NCI-H69 (cell line): ENCODE data around the gene SMCR8.
A peak's percentile ranks its signal among the peaks of the same experiment; 100 is the strongest.
"Not testable (repeated sequence)": the region's sequence is repeated elsewhere in the genome, so short reads cannot be mapped to it uniquely, and the experiment has no call there.

Experiments
- DNase-seq: peaks from one replicate; lab custom pipeline; 2025; lab: John Stamatoyannopoulos, UW

SMCR8 gene, protein sequence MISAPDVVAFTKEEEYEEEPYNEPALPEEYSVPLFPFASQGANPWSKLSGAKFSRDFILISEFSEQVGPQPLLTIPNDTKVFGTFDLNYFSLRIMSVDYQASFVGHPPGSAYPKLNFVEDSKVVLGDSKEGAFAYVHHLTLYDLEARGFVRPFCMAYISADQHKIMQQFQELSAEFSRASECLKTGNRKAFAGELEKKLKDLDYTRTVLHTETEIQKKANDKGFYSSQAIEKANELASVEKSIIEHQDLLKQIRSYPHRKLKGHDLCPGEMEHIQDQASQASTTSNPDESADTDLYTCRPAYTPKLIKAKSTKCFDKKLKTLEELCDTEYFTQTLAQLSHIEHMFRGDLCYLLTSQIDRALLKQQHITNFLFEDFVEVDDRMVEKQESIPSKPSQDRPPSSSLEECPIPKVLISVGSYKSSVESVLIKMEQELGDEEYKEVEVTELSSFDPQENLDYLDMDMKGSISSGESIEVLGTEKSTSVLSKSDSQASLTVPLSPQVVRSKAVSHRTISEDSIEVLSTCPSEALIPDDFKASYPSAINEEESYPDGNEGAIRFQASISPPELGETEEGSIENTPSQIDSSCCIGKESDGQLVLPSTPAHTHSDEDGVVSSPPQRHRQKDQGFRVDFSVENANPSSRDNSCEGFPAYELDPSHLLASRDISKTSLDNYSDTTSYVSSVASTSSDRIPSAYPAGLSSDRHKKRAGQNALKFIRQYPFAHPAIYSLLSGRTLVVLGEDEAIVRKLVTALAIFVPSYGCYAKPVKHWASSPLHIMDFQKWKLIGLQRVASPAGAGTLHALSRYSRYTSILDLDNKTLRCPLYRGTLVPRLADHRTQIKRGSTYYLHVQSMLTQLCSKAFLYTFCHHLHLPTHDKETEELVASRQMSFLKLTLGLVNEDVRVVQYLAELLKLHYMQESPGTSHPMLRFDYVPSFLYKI

DNA sequence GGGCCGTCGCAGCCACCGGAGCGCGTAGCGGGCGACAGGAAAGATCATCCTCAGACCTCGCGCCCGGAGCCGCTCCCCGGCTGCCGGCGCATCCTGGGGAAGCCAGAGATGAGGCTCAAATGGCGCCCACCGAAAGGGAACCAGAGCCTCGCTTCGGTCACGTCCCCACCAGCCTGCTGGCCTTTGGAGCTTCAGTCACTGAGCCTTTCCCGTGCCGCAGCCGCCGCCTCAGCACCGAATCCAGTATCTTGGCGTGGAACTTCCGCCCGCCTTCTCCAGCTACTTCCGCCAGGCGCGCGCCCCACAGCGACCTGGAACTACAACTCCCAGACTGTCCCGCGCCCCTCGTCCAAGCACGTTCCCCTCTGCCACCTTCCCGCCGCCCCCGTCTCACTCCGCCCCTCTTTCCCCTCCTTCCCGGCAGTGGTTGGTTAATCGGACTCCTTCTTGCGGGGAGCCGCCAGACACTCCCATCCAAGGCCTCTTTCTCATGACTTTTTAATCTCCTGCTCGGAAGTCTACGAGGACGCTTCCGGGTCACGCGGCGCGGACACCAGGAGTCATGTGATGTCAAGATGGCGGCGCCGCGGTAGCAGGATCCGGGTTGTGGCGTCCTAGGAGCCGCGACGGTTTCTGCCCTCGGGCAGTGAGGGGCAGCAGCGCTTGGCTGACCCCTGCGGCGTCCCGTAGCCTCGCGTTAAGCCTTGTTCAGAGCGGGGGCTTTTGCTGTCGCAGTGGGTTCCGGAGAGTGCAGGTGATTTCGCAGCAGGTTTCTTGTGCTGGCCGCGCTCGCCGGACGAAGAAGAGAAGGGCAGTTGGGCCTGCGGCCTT, at the start of gene SMCR8, which contains the start of gene TOP3A:
Gene SMCR8 (plus strand): TSS at position 563 of the 831 bp plus-strand sequence. CDS start 497 bp downstream, outside the sequence.
Gene TOP3A (minus strand): TSS at position 264 of the 831 bp plus-strand sequence. CDS start 216 bp downstream, at position 48.
- DNase-seq = peak; percentile 97

DNA sequence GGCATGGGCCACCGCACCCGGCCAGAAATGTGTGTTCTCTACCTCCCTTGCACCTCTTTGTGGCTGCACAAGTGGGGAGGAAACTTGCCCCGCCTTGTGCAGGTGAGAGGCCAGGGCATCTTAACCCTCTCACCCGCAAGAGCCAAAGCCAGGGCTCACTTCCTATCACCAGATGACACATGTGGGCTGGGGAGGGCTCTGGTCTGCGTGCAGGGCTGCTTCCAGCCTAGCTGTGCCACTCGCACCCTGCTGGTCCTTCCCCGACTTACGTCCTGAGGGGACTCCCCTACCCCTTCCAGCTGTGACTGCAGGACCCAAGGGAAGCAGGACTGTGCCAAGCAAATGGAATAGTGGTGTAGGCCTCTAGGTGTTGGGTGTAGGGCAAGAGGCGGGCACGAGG, 47.7 kb upstream of the SMCR8 start:
- DNase-seq = no peak

DNA sequence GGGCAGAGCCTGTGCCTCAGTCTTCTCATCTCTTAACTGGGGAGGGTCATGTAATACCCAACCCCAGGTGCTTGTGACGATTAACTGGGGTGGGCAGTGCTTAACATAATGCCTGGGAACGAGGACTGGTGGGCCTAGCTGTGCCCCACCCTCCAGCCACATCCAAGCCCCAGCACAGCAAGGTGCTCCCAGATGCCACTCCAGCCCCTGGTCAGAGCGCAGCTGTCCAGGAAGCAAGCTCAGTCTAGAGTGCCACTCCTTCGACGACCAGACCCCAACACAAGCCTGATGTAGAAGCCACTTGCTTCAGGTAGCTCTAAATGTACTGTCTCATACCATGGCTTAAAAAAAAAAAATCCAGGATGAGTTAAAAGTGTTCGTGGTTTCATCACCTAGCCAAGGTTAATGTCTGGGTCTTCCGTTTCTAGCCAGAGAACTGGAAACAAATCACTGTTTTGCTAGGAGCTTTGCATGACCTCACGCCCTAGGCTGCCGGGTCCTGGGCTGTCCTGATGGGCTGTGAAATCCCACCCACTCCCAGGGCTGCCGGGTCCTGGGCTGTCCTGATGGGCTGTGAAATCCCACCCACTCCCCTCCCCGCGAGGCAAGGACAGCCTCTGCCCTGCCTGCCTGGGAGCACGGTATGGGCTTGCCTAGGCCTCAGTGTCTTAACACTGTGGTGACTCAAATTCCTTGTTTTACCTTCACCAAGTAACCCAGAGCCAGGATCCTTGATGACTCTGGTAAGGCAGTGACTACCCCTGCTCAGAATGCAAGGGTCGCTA, 47.0 kb upstream of the SMCR8 start:
- DNase-seq = no peak

DNA sequence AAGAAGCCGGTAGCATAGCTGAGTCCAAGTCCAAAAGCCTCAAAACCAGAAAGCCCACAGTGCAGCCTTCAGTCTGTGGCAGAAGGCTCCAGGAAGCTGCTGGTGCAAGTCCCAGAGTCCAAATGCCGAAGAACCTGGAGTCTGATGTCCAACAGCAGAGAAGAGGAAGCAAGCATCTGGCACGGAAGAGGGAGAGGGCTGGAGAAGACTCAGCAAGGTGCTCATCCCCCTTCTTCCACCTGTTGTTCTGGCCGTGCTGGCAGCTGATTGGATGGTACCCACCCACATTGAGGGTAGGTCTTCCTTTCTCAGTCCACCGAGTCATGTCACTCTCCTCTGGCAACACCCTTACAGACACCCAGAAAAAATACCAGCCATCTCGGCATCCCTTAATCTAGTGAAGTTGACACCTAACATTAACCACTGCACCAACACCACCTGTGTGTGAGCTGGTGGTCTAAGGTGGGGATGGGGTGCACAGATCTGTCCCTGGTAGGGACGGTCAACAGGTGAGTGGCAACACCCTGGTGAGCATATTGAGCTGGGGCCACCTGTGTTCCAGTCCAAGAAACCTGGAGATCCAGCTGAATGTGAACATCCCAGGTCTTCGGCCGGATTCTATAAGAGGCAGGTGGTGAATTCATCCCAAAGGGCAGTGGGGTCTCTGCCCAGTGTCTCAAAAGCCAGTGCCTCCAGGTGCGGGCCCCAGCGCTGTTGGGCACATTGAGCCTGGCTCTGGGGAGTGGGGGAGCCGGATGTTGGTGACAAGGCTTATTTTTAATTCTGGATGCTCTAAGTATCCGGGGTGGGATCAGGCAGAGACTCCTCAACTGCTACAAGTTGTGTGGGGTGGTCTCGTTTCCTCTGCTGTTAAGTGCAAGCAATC, 44.8 kb upstream of the SMCR8 start:
- DNase-seq = no peak

DNA sequence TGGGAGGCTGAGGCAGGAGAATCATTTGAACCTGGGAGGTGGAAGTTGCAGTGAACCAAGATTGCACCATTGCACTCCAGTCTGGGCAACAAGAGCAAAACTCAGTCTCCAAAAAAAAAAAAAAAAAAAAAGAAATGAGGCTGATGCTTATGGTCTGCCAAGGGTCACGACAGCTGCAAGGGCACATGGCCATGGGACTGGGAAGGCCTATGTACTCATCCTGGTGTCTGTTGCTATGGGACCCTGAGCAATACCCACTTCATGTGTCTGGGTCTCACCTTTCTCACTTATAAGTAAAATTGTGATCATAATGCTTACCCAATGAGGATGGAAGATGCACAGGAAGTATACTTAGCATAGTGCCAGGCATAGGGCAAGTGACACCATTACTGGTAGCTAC, 38.0 kb upstream of the SMCR8 start:
- no peak for DNase-seq

DNA sequence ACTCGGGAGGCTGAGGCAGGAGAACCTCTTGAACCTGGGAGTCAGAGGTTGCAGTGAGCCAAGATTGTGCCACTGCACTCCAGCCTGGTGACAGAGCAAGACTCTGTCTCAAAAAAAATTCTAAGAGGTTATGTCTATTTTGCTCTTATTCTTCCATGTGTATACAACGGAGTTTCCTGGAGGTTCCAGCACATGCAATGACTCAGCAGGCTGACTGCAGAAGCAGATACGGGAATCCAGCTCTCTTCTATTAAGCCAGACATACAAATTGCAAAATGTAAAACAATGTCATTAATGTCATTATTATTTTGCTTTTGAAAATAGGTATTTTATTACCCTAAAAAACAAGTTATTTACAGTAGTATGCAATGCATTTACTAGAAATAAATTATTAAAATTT, 36.2 kb upstream of the SMCR8 start:
- no peak for DNase-seq

DNA sequence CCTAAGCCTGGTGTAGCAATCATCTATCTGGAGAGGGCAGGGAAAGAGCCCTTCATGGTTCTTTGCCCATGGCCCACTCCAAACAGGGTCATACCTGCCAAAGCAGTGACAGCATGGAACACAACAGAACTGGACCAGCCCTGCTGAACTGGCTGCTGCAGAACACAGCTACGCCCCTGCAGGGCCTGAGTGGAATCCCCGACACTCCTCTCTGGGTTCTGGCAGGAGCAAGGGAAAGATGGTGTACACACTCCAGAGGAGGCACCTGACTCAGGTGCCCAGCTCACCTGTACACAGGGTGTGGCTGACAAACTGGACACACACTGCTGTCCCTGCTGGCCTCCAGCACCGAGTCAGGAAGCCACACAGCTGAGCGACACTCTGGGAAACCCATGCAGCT, 34.8 kb upstream of the SMCR8 start:
- no peak for DNase-seq

DNA sequence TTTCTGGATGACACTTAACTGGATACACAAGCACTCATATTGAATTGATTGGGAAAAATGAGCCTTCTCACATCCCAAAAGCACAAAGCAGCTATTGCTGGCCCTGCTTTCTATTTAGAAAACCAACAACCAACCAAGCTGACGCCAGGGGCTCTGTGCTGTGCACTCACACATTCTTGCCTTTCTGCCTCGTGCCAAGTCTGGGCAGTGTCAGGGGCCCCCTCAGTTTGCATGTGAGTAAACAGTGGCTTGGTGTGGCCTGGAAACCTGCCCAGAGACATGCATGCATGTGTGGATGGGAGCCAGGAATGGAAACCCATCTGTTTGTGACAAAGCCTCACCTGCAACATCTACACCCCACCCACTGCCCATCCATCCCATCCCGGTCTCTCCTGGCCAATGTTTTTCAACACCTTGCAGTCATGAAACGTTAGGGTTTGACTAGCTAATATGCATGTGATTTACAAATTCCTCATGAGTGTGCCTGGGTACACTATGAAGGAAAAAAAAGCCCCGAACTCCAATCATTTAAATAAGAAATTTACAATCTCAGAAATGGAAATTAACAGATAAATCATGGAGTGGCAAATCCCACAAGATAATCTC, 34.2 kb upstream of the SMCR8 start:
- DNase-seq = peak; percentile 3

DNA sequence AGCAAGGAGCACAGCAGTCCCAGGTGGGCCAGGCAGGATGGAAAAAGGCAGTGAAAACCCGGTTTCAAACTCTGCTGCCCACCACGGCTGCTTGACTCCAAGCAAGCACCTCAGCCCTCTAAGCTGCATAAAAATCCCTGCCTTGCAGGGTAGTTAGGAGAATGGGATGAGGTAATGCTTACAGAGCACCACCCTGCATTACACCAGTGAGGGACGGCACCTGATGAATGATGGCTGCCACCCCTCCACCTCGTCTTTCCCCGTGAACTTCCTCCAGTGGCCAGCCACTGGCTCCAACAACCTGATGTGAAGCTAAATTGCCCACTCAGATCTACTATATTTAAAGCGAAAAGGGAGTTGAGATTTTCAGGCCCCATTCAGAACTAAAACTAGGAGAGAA, 33.3 kb upstream of the SMCR8 start:
- no peak for DNase-seq

DNA sequence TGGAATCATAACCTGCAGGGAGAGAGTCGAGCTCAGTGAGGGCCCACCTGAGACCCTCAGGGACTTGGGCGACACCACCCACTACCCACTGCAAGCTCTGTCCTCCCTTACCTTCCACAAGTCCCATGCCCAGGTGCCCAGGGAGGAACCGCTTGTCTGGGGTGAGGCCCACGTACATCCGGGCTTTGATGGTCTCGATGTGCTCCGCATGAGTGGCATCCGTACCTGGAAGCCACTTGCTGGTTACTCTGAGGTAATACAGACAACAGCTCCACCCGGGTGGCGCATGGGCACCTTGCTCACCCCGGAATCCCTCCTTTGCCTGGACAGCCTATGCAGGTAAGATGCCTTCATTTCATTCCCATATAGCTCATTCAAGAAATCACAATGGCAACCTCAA, 29.8 kb upstream of the SMCR8 start:
- no peak for DNase-seq

DNA sequence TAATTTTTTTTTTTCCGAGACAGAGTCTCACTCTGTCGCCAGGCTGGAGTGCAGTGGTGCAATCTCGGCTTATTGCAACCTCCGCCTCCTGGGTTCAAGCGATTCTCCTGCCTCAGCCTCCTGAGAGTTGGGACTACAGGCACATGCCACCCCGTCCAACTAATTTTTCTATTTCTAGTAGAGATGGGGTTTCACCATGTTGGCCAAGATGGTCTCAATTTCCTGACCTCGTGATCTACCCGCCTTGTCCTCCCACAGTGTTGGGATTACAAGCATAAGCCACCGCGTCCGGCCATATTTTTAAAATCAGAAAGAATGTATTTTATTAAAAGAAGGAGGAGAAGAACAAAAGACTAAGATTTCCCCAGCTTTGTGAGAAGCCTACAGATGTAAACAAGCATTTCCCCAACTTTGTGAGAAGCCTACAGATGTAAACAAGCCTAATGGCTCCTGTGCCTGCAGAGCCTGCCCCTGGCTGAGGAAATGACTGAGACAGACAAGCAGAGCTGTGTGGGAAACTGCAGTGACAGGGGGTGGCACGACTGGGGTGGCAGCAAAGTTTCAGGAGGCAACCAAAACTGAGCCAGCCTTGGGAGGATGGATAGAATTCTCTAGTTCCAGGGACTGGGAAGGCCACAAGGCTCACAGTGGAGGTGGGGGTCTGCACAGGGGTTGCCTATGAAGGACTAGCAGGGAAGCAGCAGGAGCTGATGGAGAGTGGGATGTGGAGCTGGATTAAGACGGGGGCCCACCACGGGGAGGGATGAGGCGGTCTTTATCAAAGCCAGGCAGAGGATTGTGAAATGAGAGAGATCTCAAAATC, 23.2 kb upstream of the SMCR8 start:
- no peak for DNase-seq

DNA sequence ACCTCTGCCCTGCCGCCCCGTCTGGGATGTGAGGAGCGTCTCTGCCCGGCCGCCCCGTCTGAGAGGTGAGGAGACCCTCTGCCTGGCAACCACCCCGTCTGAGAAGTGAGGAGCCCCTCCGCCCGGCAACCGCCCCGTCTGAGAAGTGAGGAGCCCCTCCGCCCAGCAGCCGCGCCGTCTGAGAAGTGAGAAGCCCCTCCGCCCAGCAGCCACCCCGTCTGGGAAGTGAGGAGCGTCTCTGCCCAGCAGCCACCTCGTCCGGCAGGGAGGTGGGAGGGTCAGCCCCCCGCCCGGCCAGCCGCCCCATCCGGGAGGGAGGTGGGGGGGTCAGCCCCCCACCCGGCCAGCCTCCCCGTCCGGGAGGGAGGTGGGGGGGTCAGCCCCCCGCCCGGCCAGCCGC, 17.0 kb upstream of the SMCR8 start:
- not testable (repeated sequence) for DNase-seq

DNA sequence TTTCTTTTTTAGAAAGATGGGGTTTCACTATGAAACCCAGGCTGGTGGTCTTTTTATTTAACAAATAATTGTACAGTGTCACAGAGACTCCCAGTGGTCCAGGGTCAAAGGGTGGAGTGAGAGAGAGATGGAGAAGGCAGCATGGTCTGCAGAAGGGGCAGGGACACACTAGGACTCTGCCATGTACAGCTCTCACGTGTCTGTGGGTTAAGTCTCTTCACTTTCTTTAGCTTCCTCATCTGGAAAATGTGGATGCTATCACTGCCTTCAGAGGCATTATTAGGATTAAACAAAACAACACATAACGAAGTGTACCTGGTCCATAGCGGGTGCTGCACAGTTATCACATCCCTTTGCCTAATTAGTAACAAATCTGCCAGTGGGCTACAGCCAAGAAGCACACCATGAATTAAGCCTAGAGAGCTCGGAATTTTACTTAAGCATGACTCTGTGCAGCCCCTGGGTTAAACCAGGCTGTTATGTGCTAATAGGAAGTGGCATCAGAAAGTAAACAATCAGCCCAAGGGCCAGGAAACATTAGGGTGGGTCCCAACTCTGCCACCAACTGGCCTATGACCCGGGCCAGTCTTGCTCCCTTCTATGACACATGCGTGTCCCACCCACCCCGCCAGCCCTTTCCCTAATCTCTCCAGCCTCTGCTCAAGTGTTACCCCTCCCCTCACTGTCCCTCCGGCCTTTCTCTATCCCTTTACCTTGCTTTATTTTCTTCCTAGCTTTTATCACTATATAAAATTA, 14.2 kb upstream of the SMCR8 start:
- DNase-seq = no peak

DNA sequence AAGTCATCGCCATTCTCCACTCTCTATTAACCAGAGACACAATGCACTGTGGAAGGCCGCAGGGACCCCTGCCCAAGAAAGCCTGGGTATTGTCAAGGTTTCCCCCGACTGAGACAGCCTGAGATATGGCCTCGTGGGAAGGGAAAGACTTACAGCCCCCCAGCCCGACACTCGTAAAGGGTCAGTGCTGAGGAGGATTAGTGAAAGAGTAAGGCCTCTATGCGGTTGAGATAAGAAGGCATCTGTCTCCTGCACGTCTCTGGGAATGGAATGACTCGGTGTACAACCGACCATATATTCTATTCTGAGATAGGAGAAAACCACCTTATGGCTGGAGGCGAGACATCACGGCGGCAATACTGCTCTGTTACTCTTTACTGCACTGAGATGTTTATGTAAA, 11.9 kb upstream of the SMCR8 start:
- not testable (repeated sequence) for DNase-seq

DNA sequence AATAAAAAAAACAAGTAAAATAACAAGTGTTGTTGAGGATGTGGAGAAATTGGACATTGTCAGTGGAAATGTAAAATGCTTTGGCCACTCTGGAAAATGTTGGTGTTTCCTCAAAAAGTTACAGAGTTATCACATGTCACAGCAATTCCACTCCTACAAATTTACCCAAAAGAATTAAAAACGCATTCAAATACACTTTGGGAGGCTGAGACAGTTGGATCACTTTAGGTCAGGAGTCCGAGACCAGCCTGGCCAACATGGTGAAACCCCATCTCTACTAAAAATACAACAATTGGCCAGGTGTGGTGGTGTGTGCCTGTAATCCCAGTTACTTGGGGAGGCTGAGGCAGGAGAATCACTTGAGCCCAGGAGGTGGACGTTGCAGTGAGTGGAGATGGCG, 5.9 kb upstream of the SMCR8 start:
- no peak for DNase-seq

DNA sequence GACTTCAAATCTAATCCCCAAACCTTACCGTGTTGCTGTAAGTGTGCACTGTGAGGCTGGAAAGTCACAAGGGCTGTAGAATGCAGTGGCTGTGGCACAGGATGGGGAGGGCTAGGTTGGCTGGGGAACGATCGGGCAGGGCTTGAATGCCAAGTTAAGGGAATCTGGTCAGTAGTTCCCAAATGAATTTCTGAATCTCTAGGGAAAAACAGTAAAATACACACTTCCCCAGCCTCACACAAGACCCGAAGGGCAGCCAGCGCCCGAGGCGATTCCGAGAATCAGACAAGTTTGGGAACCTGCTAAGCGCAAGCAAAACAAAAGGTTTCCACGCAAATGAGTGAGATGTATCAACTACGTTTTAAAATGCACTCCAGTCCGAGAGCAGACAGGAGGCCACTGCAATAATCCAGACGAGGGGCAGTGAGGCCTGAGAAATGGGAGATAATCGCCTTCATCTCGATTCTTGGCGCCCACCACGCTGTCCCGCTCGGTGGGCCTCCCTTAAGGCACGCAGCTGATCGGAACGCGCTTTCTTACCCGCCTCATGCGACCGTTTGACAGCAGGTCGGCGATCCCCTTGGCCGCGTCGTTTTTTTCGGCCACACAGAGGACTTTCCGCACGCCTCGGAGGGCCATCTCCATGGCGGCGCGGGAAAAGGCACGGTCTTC, 898 bp upstream of the SMCR8 start:
- DNase-seq = peak; percentile 29

DNA sequence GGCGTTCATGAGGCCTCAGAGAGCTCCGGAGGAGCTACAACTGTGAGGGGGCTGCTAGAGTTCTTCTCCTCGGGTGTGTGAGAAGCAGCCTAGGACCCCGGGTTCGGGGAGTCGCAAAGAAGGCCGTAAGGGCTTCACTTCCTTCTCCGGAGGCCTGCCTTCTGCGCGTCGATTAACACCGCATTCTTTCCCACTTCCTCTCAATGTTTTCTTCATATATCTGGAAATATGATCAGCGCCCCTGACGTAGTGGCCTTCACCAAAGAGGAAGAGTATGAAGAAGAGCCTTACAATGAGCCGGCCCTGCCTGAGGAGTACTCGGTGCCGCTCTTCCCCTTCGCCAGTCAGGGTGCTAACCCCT, 449 bp downstream of the SMCR8 start:
- DNase-seq = no peak

DNA sequence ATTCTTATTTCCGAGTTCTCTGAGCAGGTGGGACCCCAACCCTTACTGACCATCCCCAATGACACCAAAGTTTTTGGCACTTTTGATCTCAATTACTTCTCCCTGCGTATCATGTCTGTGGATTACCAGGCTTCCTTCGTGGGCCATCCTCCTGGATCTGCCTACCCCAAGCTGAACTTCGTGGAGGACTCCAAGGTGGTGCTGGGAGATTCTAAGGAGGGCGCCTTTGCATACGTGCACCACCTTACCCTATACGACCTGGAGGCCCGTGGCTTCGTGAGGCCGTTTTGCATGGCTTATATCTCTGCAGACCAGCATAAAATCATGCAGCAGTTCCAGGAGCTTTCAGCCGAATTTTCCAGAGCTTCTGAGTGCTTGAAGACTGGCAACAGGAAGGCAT, 868 bp downstream of the SMCR8 start:
- no peak for DNase-seq
